H1 (cell line): Measurements from ENCODE around the gene PAOX. TPM values are rescaled to one million over a fixed set of nuclear protein-coding genes. Genes with fewer than 3 reads are reported as not detected.

Experiments used
- TAF7 ChIP-seq: optimal IDR thresholded peaks from 2 replicates; pipeline ENCODE3; 2011; ENCODE audit warnings: low read depth, mild to moderate bottlenecking, inconsistent platforms, low read length, moderate library complexity, borderline replicate concordance
- polyA plus RNA-seq, 7 experiments: library from polyadenylated mRNA; depleted of rRNA in 3 of 7; stranded (reverse) in 5 of 7; unstranded in 2 of 7; fragments of >200 nt in 5 of 7; fragments of 200-250 nt in 2 of 7; gene quantifications; 1 replicate in 5 of 7; 2 replicates in 1 of 7; 4 replicates in 1 of 7; pipeline versions ENCODE4 v1.2.1 to v1.2.3, GENCODE V29; 2011 to 2013; ENCODE audit warnings: missing spikeins in 2 of 7, mixed read lengths in 2 of 7
- total RNA-seq: library from RNA; stranded (reverse); fragmentation: NEBNext Ultra II Directional; extraction: Animal tissue kit (Norgen Biotek cat#: 25700); gene quantifications from 2 replicates; pipeline ENCODE4 v1.2.1, GENCODE V29; 2021
- TF ChIP-seq, protein P1 (sequence below), 3 experiments: IDR thresholded peaks; 1 replicate in 2 of 3; 2 replicates in 1 of 3; pipeline versions ENCODE4 v1.5.1 to v1.6.1; 2011; ENCODE audit warnings: low read length in 3 of 3, mild to moderate bottlenecking in 3 of 3, inconsistent platforms in 2 of 3, low read depth in 1 of 3, moderate library complexity in 1 of 3; ENCODE audit not compliant: insufficient read depth in 1 of 3; ENCODE audit errors: control extremely low read depth in 1 of 3

Gene PAOX
- total and polyA plus RNA-seq, 2 of the 8 experiments (the other 6 are each of a cell fraction or from before 2014, with no cell fraction given) = 3.7 to 4.3 TPM

GRCh38 chr10:133391761-133392518 is 12.9 kb downstream of the PAOX start (continued):
- TF ChIP-seq, protein P1, sequence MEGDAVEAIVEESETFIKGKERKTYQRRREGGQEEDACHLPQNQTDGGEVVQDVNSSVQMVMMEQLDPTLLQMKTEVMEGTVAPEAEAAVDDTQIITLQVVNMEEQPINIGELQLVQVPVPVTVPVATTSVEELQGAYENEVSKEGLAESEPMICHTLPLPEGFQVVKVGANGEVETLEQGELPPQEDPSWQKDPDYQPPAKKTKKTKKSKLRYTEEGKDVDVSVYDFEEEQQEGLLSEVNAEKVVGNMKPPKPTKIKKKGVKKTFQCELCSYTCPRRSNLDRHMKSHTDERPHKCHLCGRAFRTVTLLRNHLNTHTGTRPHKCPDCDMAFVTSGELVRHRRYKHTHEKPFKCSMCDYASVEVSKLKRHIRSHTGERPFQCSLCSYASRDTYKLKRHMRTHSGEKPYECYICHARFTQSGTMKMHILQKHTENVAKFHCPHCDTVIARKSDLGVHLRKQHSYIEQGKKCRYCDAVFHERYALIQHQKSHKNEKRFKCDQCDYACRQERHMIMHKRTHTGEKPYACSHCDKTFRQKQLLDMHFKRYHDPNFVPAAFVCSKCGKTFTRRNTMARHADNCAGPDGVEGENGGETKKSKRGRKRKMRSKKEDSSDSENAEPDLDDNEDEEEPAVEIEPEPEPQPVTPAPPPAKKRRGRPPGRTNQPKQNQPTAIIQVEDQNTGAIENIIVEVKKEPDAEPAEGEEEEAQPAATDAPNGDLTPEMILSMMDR (IDR thresholded peaks at IDR 0.05; ENCODE audit: control extremely low read depth in 1 of 3, insufficient read depth in 1 of 3, low read depth in 1 of 3, low read length in 3 of 3) = no peak
- no peak for TF ChIP-seq TAF7
